ENCODE data around the gene INSYN2A.

The INSYN2A gene

DNA sequence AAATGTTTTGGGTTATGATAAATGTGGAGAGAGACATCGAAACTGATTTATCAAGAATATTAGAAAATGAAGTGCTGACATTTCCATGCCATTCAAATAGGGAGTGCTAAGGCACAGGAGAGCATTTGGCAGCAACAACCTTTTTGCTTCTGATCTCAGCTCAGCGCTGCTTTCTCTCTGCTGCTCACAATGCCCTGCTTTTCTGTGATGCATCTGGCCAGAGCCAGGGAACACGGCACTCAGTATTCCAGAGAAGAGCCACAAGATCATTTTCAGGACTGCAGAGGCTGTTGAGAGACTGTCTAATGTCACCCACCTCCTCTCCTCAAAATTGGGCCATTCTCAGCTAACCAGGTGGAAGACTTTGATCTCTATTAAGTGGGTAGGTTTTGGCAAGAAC lies 28.1 kb downstream of the INSYN2A start:
- no peak overlapping the region for H3K4me3 ChIP-seq (ENCODE audit: low read depth, low read length)
- no peak for DNase-seq
- H3K9me3 ChIP-seq = no peaks in the 10 kb centered on the region
- H3K36me3 ChIP-seq = no peaks in the 10 kb centered on the region
- TF ChIP-seq, protein P1, sequence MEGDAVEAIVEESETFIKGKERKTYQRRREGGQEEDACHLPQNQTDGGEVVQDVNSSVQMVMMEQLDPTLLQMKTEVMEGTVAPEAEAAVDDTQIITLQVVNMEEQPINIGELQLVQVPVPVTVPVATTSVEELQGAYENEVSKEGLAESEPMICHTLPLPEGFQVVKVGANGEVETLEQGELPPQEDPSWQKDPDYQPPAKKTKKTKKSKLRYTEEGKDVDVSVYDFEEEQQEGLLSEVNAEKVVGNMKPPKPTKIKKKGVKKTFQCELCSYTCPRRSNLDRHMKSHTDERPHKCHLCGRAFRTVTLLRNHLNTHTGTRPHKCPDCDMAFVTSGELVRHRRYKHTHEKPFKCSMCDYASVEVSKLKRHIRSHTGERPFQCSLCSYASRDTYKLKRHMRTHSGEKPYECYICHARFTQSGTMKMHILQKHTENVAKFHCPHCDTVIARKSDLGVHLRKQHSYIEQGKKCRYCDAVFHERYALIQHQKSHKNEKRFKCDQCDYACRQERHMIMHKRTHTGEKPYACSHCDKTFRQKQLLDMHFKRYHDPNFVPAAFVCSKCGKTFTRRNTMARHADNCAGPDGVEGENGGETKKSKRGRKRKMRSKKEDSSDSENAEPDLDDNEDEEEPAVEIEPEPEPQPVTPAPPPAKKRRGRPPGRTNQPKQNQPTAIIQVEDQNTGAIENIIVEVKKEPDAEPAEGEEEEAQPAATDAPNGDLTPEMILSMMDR (IDR thresholded peaks at IDR 0.05; ENCODE audit: low read depth, low read length) = no peak
- no peaks in the 10 kb centered on the region for H3K4me1 ChIP-seq
- H3K27me3 ChIP-seq = no peaks in the 10 kb centered on the region

DNA sequence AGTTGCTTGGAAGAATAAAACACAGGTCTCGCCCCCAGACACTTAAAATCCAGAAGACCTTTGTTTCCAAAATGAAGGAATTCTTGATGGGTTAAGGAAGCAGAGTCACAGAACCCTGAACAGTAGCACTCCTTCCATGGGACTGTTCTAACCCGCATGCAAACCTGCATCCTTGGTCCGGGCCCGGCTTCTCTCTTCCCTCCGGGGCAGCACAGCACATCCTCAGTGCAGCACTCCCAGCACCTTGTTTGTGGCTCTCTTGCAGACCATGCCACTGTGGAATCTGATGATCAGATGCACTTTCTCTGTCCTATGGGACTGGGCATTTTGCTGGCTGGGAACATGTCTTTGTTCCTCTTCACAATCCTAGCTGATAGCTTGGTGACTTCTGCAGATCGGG lies 33.5 kb downstream of the INSYN2A start:
- Histone ChIP-seq H3K36me3 (no peaks in the 10 kb centered on the region), H3K27me3 (no peaks in the 10 kb centered on the region), H3K4me3 (ENCODE audit: low read depth, low read length) (no peak overlapping the region), H3K4me1 (no peaks in the 10 kb centered on the region), H3K9me3 (no peaks in the 10 kb centered on the region)
- TF ChIP-seq, protein P1 (IDR thresholded peaks at IDR 0.05; ENCODE audit: low read depth, low read length) = no peak
- no peak for DNase-seq

DNA sequence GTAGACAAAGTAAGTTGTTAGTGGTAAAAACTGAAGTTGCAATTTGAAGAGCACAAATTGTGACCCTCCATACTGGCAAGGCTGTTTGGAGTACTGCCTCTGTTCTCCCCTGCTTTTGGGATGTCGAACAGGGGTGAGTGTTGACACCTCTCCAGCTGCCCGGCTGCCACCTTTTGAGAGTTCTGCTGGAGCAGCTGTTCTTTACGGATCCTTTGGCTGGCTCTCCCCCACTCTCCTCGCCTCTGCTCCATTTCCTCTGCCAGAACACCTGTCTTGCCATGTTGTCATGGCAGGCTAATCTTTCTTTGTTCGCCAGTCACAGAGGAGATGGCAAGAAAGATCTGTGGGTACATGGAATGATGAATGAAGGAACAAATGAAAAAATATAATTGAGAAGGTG lies 34.9 kb downstream of the INSYN2A start:
- H3K36me3 ChIP-seq = no peaks in the 10 kb centered on the region
- no peaks in the 10 kb centered on the region for H3K4me1 ChIP-seq
- no peaks in the 10 kb centered on the region for H3K9me3 ChIP-seq
- DNase-seq = no peak
- H3K27me3 ChIP-seq = no peaks in the 10 kb centered on the region
- TF ChIP-seq, protein P1 (IDR thresholded peaks at IDR 0.05; ENCODE audit: low read depth, low read length) = no peak
- no peak overlapping the region for H3K4me3 ChIP-seq (ENCODE audit: low read depth, low read length)

DNA sequence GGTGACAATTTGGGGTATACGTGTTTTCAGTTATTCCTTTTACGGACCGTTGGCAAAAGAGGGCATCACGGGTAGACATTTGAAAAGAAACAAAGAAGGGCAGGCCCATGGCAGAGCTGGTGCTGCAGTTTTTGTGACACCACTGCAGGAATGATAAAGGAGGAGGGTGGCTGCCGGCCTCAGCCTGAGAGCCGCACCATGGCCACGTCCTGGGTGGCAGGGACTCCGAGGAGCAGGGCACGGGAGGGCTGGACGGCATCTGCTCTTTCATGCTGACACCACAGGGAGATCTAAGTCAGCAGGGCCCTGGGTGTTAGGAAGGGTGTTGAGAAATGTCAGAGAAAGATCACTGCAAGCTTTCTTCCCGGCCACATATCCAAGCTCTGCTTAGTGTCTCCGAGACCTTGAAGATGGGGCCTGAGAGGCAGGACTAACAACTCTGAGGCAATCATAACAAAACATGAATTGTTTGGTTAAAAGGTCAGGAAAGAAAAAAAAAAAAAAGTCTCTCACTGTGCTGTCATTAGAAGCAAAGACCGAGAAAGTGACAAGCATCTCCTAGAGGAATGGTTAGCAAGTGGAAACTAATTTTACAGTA lies 36.6 kb downstream of the INSYN2A start:
- TF ChIP-seq, protein P1 (IDR thresholded peaks at IDR 0.05; ENCODE audit: low read depth, low read length) = no peak
- no peaks in the 10 kb centered on the region for H3K36me3 ChIP-seq
- no peaks in the 10 kb centered on the region for H3K4me1 ChIP-seq
- no peak overlapping the region for H3K4me3 ChIP-seq (ENCODE audit: low read depth, low read length)
- H3K9me3 ChIP-seq = no peaks in the 10 kb centered on the region
- DNase-seq = no peak
- no peaks in the 10 kb centered on the region for H3K27me3 ChIP-seq

DNA sequence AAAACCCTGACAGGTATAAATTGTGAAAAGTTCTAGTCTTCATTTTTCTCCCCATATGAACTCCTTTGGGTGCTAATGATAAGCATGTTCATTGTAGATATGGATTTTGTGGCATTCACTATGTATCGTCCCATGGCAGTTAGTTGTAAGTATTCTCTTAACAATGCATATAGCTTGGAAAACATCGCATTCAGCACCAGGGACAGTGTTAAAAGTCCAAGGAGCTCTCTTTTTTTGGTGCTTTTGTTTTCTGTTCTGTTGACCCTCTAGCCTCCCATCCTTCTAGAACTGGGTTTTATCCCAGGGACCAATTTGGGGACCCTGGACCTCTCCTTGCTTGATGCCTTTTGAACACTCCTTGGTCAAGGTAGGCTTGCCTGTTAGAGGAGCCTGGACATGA lies 37.7 kb downstream of the INSYN2A start:
- H3K36me3 ChIP-seq = no peaks in the 10 kb centered on the region
- no peak overlapping the region for H3K4me3 ChIP-seq (ENCODE audit: low read depth, low read length)
- no peaks in the 10 kb centered on the region for H3K4me1 ChIP-seq
- H3K9me3 ChIP-seq = no peaks in the 10 kb centered on the region
- TF ChIP-seq, protein P1 (IDR thresholded peaks at IDR 0.05; ENCODE audit: low read depth, low read length) = no peak
- no peak for DNase-seq
- no peaks in the 10 kb centered on the region for H3K27me3 ChIP-seq

DNA sequence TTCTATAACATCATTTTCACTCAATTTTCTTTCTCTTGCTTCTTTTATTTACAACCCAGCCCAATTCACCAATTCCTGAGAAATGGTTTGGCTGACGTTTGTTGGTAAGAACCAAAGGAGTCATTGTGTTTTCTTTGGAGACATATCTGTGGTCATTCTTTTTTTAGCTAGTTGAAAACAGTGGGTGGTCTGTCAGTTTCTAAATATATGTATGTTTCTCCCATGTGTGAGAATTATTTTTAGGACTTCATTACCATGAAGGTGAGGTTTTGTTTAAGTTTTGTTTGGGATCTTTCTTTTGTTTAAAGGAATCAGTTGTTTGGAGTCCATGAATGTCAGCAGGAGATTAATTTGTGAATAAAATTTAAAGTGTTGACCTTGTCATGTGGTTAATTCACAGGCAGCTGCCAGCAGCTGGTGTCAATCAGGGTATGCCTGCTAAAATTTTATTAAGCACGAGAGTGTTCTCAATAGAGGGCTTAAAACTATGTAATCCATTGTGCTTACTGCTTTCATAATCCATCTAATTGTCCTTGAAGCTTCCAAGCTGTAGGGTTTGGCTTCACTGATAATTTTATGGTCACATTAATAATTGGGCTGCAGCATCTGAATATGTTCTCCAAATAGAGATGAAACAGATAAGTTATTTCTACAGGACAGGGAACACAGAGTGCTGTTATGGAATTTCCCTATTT lies 38.7 kb downstream of the INSYN2A start:
- TF ChIP-seq, protein P1 (IDR thresholded peaks at IDR 0.05; ENCODE audit: low read depth, low read length) = no peak
- Histone ChIP-seq H3K4me1 (no peaks in the 10 kb centered on the region), H3K36me3 (no peaks in the 10 kb centered on the region), H3K4me3 (ENCODE audit: low read depth, low read length) (no peak overlapping the region), H3K9me3 (no peaks in the 10 kb centered on the region), H3K27me3 (no peaks in the 10 kb centered on the region)
- no peak for DNase-seq

Data from BE2C (cell line).